GM19452 (cell line): ENCODE measurements around the gene LMNA.

Experiments used
- ATAC-seq: cut with Tn5 transposase; IDR thresholded peaks from one replicate; pipeline ENCODE4 v1.9.1; 2021; ENCODE audit not compliant: unreplicated experiment

Gene LMNA

DNA sequence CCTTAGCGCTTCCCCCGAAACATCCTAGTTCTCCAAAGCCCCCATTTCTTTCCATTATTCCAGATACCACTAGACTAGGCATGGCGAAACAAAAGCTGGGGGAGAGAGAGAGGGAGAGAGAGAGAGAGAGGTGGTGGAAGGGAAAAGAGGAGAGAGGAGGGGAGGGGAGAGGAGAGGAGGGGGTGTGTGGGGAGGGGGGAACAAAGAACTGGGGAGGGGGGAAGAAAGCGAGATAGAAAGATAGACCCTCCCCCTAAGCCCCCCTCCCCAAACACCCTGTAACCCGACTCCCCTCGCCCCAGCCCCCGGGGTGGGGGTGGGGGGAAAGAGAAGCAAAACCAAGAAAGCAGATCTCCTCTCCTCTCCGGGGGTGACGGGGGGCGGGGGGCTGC, 32.6 kb upstream of the LMNA start:
- no peak for ATAC-seq

DNA sequence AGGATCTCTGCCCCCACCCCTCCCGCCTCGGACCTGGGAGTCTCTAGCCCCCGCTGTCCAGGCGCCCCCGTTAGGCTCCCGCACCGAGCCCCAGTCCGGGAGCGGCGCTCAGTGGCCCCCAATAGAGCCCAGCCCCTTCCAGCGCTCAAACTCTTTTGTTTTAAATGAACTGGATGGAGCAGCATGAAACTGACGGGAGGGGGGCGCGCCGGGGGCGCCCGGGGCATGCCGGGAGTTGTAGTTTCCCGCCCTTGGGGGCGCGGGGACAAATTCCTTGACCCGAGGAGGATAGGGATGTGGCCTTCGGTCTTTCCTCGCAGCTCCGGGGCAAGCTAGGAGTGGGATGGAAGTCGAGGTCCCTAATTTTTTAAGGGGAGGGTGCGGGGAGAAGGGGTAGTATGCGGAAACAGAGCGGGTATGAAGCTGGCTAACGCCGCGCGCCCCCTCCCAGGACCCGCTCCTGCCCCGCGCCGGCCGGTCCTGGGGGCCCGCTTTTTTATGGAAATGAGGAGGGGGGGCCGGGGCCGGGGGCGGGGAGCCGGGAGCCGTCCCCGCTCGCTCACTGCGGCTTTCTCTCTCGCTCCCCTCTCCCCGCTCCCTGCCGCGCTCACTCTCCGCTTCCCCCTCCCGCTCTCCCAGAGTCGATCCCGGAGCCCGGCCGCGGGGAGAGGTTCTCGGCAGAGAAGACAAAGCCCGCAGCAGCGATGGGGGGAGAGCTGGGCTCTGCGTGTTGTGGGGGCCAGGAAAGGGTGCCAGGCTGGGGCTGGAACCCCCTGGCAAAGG, 32.0 kb upstream of the LMNA start, which contains the start of gene MEX3A:
Gene MEX3A (minus strand): TSS at position 157 of the 783 bp plus-strand sequence. CDS start 467 bp downstream, outside the sequence.
- ATAC-seq = no peak

DNA sequence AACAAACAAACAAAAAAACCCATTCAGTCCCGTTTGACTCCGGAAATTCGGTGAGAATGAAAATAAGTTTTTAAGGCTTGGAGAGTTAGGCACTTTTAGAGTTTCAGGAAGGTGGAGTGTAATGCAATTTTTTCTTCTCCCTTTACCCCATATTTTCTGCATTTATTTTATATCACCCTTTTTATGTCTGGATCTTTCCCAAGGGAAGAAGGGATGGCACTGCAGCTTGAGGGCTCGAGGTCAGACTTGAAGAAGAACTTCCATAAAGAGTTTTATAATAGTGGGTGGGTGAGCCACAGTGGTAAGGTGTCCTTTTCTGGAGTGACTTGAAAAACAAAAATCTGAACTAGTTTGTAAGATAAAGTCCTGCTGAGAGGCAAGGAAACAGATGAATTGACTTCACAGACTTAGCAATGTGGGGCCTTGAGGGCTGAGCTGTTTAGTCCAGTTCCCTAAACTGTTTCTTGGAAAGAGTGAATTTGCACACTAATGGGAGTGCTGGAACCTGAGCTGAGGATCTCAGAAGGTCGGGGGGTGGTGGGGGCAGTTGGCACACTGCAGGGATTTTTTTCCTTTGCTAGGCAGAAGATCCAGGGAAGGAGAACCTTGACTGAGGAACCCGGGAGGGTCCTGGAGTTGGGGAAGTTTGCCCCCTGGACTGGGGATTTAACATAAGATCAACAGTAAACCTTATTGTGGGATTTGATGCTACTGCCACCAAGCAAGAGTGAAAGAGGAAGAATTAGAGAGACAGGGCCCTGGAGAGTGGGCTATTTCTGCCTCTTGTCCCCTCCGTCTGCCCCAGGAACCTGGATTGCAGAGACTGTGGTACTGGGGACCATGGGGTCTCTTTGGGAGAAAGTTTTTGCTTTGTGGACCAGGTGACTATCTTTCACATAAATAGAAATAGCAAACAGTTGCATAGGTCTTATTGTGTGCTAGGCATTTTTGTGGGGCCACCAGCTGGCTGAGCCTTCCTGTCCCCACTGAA, 30.4 kb upstream of the LMNA start:
- ATAC-seq = no peak

GRCh38 chr1:156086256-156086662, 28.3 kb upstream of the LMNA start:
- no peak for ATAC-seq

DNA sequence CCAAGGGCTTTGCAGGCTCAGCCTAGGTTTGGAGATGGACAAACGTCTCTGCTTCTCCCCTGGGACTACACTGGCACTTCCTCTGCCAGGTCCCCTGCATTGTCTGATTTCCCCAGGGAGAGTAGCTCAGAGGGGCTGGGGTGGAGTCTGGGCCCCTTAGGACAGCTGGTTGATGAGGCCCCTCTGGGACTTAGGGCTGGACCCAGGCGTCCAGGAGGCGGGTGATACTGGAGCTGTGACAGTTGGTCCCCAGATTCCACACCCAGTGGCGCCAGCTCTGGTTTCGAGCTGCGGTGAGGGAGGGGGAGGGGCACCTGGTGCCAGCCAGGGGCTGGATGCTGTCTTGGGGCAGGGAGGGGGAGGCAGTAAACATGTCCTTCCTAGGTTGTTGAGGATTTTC, 24.8 kb upstream of the LMNA start:
- ATAC-seq = no peak

DNA sequence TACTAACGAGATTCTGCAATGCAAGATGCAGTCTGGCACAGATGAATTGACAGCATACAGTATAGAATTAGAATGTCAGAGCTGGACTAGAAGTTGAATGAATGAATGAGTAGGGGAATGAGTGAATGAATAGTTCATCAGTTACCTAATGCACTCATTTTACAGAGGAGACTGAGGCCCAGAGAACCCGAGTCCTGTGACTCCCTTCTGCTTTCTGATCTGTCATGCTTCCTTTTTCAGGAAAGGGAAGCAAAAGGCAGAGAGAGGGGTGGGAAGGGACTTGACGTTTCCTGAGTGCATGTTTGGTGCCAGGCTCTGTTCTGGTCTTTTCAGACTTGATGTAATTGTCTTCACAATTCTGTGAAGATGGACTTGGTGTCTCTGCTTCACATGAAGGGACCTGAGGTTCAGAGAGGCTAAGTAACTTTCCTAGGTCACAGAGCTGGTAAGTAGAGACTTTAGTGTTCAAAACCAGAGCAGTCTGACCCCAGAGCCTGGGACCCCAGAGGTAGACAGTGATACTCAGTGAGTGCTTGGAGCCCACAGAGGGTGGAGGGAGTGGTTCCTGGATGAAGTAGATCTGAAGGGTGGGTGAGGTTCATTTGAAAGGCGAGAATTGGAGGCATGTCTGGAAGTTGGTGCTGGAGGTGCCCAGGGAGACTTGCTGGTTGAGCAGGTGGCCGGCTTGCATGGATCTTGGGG, 24.2 kb upstream of the LMNA start:
- ATAC-seq = no peak

GRCh38 chr1:156090840-156091188, 23.7 kb upstream of the LMNA start:
- ATAC-seq = no peak

- no peak for ATAC-seq
Observed at GRCh38 chr1:156091610-156092009, 22.9 kb upstream of the LMNA start.

GRCh38 chr1:156095906-156096508, 18.5 kb upstream of the LMNA start:
- ATAC-seq = no peak

- peak; percentile 60 for ATAC-seq
Observed at GRCh38 chr1:156096640-156097391, 17.7 kb upstream of the LMNA start.

DNA sequence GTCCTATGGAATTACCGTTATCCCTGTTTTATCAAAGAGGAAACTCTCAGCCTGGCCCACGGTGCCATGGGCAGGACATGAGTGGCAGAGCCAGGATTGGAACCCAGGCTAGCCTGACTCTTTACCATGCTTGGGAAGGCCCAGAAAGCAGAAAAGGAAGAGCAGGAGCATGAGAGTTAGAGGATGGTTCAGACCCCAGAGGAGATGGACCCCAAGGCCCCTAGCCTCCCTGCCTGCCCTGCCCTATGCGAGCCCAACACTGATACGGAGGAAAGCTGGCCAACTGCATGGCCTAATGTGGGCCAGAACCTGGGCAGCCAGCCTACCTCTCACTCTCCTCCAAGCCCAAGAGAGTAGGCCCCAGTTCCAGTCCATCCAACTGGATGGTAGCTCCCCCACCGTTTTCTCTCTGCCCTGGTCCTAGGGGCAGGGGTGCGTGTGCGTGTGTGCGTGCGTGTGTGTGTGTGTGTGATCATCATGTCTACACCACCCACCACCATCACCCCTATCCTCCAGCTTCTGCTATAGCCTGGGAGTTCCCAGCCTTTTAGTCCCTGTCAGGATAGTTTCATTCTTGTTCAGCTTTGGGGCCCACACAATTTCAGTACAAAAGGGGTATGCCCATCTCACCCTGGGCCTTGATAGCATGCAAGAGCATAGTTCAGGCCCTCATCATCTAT, 16.9 kb upstream of the LMNA start:
- ATAC-seq = no peak

GRCh38 chr1:156098784-156099183, 15.7 kb upstream of the LMNA start:
- ATAC-seq = no peak

DNA sequence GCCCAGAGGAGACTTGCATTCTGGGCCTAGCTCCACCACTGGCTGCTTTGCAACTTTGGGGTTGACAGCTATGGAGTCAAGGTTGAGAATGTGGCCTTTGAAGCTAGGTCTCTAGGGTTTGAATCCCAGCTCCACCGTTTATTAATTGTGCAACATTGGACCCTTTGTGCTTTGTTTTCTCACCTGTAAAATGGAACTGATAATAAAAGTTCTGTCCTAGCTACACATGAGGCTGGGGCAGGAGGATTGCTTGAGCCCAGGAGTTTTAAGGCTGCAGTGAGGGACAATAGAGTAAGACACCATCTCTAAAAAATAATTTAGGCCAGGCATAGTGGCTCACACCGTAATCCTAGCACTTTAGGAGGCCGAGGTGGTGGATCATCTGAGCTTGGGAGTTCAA, 15.2 kb upstream of the LMNA start:
- no peak for ATAC-seq

- no peak for ATAC-seq
Observed at GRCh38 chr1:156100205-156100995, 14.1 kb upstream of the LMNA start.

DNA sequence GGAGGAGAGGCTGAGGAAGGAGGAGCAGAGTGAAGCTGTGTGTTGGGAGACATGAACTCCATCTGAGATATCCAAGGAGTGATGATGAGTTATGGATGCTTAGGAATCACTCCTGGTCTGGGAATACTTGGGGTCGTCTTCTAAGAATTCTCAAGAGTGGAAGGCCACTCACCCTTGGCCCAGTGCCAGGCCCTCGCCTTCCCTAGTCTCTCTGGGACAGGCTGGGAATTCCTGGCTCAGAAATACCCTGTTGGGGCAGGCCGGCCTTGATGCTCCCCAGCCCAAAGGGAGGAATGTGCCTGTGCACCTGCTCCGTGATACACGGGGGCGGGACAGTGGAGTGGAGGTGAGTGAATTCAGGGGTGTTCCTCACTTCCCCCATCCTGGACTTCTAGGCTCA, 12.6 kb upstream of the LMNA start:
- ATAC-seq = no peak

GRCh38 chr1:156102633-156103511, 11.6 kb upstream of the LMNA start:
- no peak for ATAC-seq

DNA sequence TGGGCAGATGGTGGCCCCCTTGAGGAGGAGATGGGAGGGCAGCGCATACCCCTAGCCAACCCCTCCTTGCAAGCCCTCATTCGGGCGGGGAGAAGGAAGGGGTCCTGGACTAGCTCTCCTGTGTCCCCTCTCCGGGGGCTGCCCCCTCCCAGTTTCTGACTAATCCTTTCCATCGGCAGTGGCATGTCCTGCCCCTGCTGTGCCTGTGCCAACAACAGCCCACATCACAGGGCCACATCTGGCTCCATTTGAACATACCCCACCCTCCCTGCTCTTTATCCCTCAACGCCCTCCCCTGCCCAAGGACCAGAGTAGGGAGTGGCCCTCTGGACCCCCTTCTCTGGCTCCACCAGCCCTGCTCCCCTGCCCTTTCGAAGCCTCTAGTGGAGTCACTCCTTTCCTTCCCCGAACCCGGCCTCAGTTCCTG, 11.0 kb upstream of the LMNA start:
- no peak for ATAC-seq
